OCI-LY1 (cell line): ENCODE measurements around the gene DNAH9.
A peak's percentile ranks its signal among the peaks of the same experiment; 100 is the strongest.
"Not testable (repeated sequence)": the region's sequence is repeated elsewhere in the genome, so short reads cannot be mapped to it uniquely, and the experiment has no call there.

ENCODE experiments used
- H2AFZ ChIP-seq: fragments of 200-600 bp; sonication (generic), shearing (Covaris generic); 2 replicates; pipeline ENCODE4 v1.6.0; 2014; ENCODE audit warnings: antibody characterized with exemption, mild to moderate bottlenecking, low read length
- H3F3A ChIP-seq: fragments of 200-600 bp; sonication (generic), shearing (Covaris generic); 2 replicates; pipeline ENCODE4 v1.6.0; 2014; ENCODE audit warnings: mild to moderate bottlenecking, antibody characterized with exemption, low read length, moderate library complexity; ENCODE audit not compliant: insufficient read depth
- H3K27ac ChIP-seq: fragments of 200-600 bp; sonication (generic); 2 replicates; pipeline ENCODE4 v1.5.1; 2014; ENCODE audit warnings: low read length, mixed run types, mild to moderate bottlenecking, low read depth; ENCODE audit not compliant: poor library complexity, severe bottlenecking
- H3K27me3 ChIP-seq: fragments of 200-600 bp; sonication (generic); 2 replicates; pipeline ENCODE4 v1.6.0; 2014; ENCODE audit warnings: antibody characterized with exemption, mild to moderate bottlenecking, low read length, moderate library complexity; ENCODE audit not compliant: insufficient read depth
- H3K36me3 ChIP-seq: fragments of 200-600 bp; sonication (generic); 2 replicates; pipeline ENCODE4 v1.6.1; 2014; ENCODE audit warnings: mild to moderate bottlenecking, antibody characterized with exemption, low read length, moderate library complexity, mixed read lengths; ENCODE audit not compliant: insufficient read depth
- H3K4me1 ChIP-seq: fragments of 200-600 bp; sonication (generic); 2 replicates; pipeline ENCODE4 v1.5.1; 2014; ENCODE audit warnings: mild to moderate bottlenecking, low read length, moderate library complexity; ENCODE audit not compliant: insufficient read depth, severe bottlenecking
- H3K4me2 ChIP-seq: fragments of 200-600 bp; sonication (generic), shearing (Covaris generic); 2 replicates; pipeline ENCODE4 v1.6.1; 2014; ENCODE audit warnings: low read length
- H3K4me3 ChIP-seq: fragments of 200-600 bp; sonication (generic); 2 replicates; pipeline ENCODE4 v1.5.1; 2014; ENCODE audit warnings: low read length, low read depth, mild to moderate bottlenecking, mixed read lengths; ENCODE audit not compliant: poor library complexity, severe bottlenecking
- H3K79me2 ChIP-seq: fragments of 200-600 bp; shearing (Covaris generic); 2 replicates; pipeline ENCODE4 v1.6.1; 2016; ENCODE audit warnings: mixed run types, low read length, mixed read lengths; ENCODE audit not compliant: insufficient read depth
- H3K9ac ChIP-seq: fragments of 200-600 bp; sonication (generic), shearing (Covaris generic); 2 replicates; pipeline ENCODE4 v1.6.1; 2014; ENCODE audit warnings: mild to moderate bottlenecking, low read length, mixed read lengths
- H3K9me2 ChIP-seq: fragments of 200-600 bp; sonication (generic), shearing (Covaris generic); 2 replicates; pipeline ENCODE4 v1.6.1; 2014; ENCODE audit warnings: low read depth, mild to moderate bottlenecking, low read length, mixed read lengths
- H3K9me3 ChIP-seq: fragments of 200-600 bp; shearing (Covaris generic); 2 replicates; pipeline ENCODE4 v1.6.1; 2014; ENCODE audit warnings: low read length, mixed read lengths
- H4K20me1 ChIP-seq: fragments of 200-600 bp; sonication (generic), shearing (Covaris generic); 2 replicates; pipeline ENCODE4 v1.6.0; 2016; ENCODE audit warnings: mild to moderate bottlenecking, low read length; ENCODE audit not compliant: insufficient read depth
- CTCF ChIP-seq: fragments of 200-600 bp; sonication (generic), shearing (Covaris generic); IDR thresholded peaks from 2 replicates; pipeline ENCODE4 v1.5.1; 2017; ENCODE audit warnings: mild to moderate bottlenecking, antibody characterized with exemption, low read length, moderate library complexity, mixed read lengths
- EZH2 ChIP-seq: fragments of 200-600 bp; sonication (generic), shearing (Covaris generic); IDR thresholded peaks from 2 replicates; pipeline ENCODE4 v1.8.0; 2017; ENCODE audit warnings: borderline replicate concordance, mixed run types, mild to moderate bottlenecking, antibody characterized with exemption, low read length, moderate library complexity, mixed read lengths

Gene DNAH9

GRCh38 chr17:11932337-11932898 is 334.1 kb downstream of the DNAH9 start:
- Histone ChIP-seq H3K4me2 (no peak overlapping the region), H3K36me3 (no peaks in the 10 kb centered on the region), H3K9ac (no peak overlapping the region), H2AFZ (no peak overlapping the region), H3K4me3 (no peak overlapping the region), H3K27ac (no peak overlapping the region), H3K27me3 (no peaks in the 10 kb centered on the region), H3K79me2 (no peaks in the 10 kb centered on the region), H3K4me1 (no peaks in the 10 kb centered on the region), H3K9me2 (no peaks in the 10 kb centered on the region), H3K9me3 (no peaks in the 10 kb centered on the region), H4K20me1 (no peaks in the 10 kb centered on the region), H3F3A (no peaks in the 10 kb centered on the region)
- TF ChIP-seq EZH2 (no peak), CTCF (no peak)

GRCh38 chr17:11935734-11936406 is 337.6 kb downstream of the DNAH9 start:
- Histone ChIP-seq H3K4me3 (no peak overlapping the region), H3K27me3 (no peaks in the 10 kb centered on the region)

GRCh38 chr17:11940904-11941303 is 342.6 kb downstream of the DNAH9 start:
- Histone ChIP-seq H3K27me3 (no peaks in the 10 kb centered on the region), H3F3A (no peaks in the 10 kb centered on the region), H3K4me1 (no peaks in the 10 kb centered on the region), H3K36me3 (no peaks in the 10 kb centered on the region), H3K9me3 (no peaks in the 10 kb centered on the region), H3K4me2 (no peak overlapping the region), H3K9ac (no peak overlapping the region), H4K20me1 (no peaks in the 10 kb centered on the region), H3K27ac (no peak overlapping the region), H3K4me3 (no peak overlapping the region), H3K79me2 (no peaks in the 10 kb centered on the region), H2AFZ (no peak overlapping the region), H3K9me2 (no peaks in the 10 kb centered on the region)
- TF ChIP-seq EZH2, result no peak
- TF ChIP-seq CTCF, result no peak

More at GRCh38 chr17:11935734-11936406, 337.6 kb downstream of the DNAH9 start:
- H3K9me3 ChIP-seq, result no peaks in the 10 kb centered on the region
- no peaks in the 10 kb centered on the region for H3K79me2 ChIP-seq
- no peaks in the 10 kb centered on the region for H3K4me1 ChIP-seq
- H3F3A ChIP-seq, result no peaks in the 10 kb centered on the region
- H3K9me2 ChIP-seq, result no peaks in the 10 kb centered on the region
- no peak overlapping the region for H3K27ac ChIP-seq
- H3K9ac ChIP-seq, result no peak overlapping the region
- no peak overlapping the region for H3K4me2 ChIP-seq
- H2AFZ ChIP-seq, result no peak overlapping the region
- no peaks in the 10 kb centered on the region for H3K36me3 ChIP-seq
- peak; percentile 91 for TF ChIP-seq CTCF
- TF ChIP-seq EZH2, result no peak
- H4K20me1 ChIP-seq, result no peaks in the 10 kb centered on the region

- H4K20me1 ChIP-seq, H3K9ac ChIP-seq, H3K36me3 ChIP-seq, H3K4me2 ChIP-seq, H3K9me3 ChIP-seq, H3K27me3 ChIP-seq, H3K4me1 ChIP-seq, H3K4me3 ChIP-seq, H3K27ac ChIP-seq, H3F3A ChIP-seq, H2AFZ ChIP-seq, H3K79me2 ChIP-seq, H3K9me2 ChIP-seq: not testable (repeated sequence)
These were observed 344.8 kb downstream of the DNAH9 start for GRCh38 chr17:11943086-11943485.
